ENCODE measurements around the gene DVL1.

The DVL1 gene

DNA sequence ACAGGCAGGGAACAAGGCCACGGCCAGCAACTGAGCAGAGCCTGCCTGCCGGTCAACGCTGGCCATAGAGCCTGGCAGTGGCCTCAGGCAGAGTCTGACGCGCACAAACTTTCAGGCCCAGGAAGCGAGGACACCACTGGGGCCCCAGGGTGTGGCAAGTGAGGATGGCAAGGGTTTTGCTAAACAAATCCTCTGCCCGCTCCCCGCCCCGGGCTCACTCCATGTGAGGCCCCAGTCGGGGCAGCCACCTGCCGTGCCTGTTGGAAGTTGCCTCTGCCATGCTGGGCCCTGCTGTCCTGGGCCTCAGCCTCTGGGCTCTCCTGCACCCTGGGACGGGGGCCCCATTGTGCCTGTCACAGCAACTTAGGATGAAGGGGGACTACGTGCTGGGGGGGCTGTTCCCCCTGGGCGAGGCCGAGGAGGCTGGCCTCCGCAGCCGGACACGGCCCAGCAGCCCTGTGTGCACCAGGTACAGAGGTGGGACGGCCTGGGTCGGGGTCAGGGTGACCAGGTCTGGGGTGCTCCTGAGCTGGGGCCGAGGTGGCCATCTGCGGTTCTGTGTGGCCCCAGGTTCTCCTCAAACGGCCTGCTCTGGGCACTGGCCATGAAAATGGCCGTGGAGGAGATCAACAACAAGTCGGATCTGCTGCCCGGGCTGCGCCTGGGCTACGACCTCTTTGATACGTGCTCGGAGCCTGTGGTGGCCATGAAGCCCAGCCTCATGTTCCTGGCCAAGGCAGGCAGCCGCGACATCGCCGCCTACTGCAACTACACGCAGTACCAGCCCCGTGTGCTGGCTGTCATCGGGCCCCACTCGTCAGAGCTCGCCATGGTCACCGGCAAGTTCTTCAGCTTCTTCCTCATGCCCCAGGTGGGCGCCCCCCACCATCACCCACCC lies 17.9 kb downstream of the DVL1 start, which contains the start of gene TAS1R3:
Gene TAS1R3 (plus strand): TSS at position 213 of the 898 bp plus-strand sequence. CDS start 66 bp downstream, at position 279.
- Histone ChIP-seq H3K79me1 (ENCODE audit: low read length) (no peaks in the 10 kb centered on the region), H3K4ac (ENCODE audit: low read depth, low read length) (no peak within 1 kb of the TSS), H3K9ac (ENCODE audit: low read length) (no peak within 1 kb of the TSS), H3K27me3 (ENCODE audit: insufficient read depth, low read length, poor library complexity) (no peaks in the 10 kb centered on the region), H3K4me1 (ENCODE audit: control insufficient read depth, low read depth, low read length) (no peaks in the 10 kb centered on the region), H4K8ac (ENCODE audit: low read depth, low read length) (no peak within 1 kb of the TSS), H2BK15ac (replicated peaks; ENCODE audit: low read depth) (no peak within 1 kb of the TSS), H2BK5ac (ENCODE audit: low read length) (no peak within 1 kb of the TSS), H2AK5ac (ENCODE audit: low read length) (no peak within 1 kb of the TSS), H3K79me2 (ENCODE audit: control insufficient read depth, insufficient read depth, low read length) (no peaks in the 10 kb centered on the region), H2BK120ac (ENCODE audit: low read depth, low read length) (no peak within 1 kb of the TSS), H3K4me2 (ENCODE audit: low read length) (no peak within 1 kb of the TSS), H3K56ac (ENCODE audit: low read length) (no peak within 1 kb of the TSS), H3K27ac (ENCODE audit: low read depth, low read length) (no peak within 1 kb of the TSS), H3K4me3 (ENCODE audit: low read length) (no peak within 1 kb of the TSS), H3K23ac (ENCODE audit: low read length) (peak within 1 kb of the TSS; percentile 45), H4K5ac (ENCODE audit: low read length) (no peak within 1 kb of the TSS), H3K18ac (ENCODE audit: low read length) (no peak within 1 kb of the TSS), H3K36me3 (ENCODE audit: control insufficient read depth, insufficient read depth, low read length) (no peaks in the 10 kb centered on the region)
- DNase-seq: no peak
- no CpG with 5 or more reads among the region's 41 CpGs for WGBS (ENCODE audit: extremely low coverage, insufficient coverage, low lambda C conversion rate)

DNA sequence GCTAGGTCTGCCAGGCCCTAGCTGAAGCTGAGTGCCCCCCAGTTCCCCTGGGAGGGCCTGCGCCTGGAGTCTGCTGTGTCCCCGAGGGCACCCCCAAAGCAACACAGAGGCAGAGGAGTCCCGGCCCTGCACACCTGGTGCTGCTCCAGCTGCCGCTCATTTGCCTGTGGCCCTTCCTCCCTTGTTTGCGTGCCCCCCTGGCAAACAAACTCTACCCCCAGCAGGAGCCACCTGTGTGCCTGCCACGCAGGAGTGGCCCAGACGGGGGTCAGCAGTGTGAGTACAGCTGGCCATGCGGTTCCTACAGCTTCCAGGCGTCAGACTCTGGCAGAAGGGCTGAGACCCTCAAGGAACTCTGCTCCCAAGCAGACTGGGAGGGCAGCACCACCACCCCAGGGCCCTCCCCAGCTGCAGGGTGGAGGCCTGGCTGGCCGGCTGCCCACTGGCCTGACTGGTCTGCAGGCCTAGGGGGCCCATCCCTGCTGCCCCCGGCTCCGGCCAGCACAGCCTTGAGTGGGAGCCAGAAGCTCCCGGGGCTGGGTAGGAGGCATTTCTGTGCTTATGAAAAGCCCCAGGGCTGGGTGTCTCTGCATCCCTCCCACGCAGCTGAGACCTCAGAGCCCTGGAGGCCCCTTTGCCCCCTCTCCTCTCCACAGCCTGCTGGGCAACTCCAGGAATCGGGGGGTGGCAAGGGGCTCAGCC lies 18.7 kb downstream of the DVL1 start:
- H3K4ac ChIP-seq (ENCODE audit: low read depth, low read length): no peak overlapping the region
- H3K23ac ChIP-seq (ENCODE audit: low read length): peak overlapping the region; percentile 45
- no peak overlapping the region for H4K8ac ChIP-seq (ENCODE audit: low read depth, low read length)
- H3K27me3 ChIP-seq (ENCODE audit: insufficient read depth, low read length, poor library complexity): no peaks in the 10 kb centered on the region
- H2BK15ac ChIP-seq (replicated peaks; ENCODE audit: low read depth): no peak overlapping the region
- H2AK5ac ChIP-seq (ENCODE audit: low read length): no peak overlapping the region
- no peak overlapping the region for H3K56ac ChIP-seq (ENCODE audit: low read length)
- H3K4me3 ChIP-seq (ENCODE audit: low read length): no peak overlapping the region
- H3K18ac ChIP-seq (ENCODE audit: low read length): no peak overlapping the region
- no peak overlapping the region for H2BK5ac ChIP-seq (ENCODE audit: low read length)
- H3K79me2 ChIP-seq (ENCODE audit: control insufficient read depth, insufficient read depth, low read length): peaks cover 2% of the 10 kb centered on the region
- no peak overlapping the region for H3K27ac ChIP-seq (ENCODE audit: low read depth, low read length)
- no peak overlapping the region for H3K9ac ChIP-seq (ENCODE audit: low read length)
- H3K36me3 ChIP-seq (ENCODE audit: control insufficient read depth, insufficient read depth, low read length): no peaks in the 10 kb centered on the region
- H4K5ac ChIP-seq (ENCODE audit: low read length): no peak overlapping the region
- no peak for DNase-seq
- no peak overlapping the region for H2BK120ac ChIP-seq (ENCODE audit: low read depth, low read length)
- H3K4me2 ChIP-seq (ENCODE audit: low read length): no peak overlapping the region
- H3K4me1 ChIP-seq (ENCODE audit: control insufficient read depth, low read depth, low read length): no peaks in the 10 kb centered on the region
- no CpG with 5 or more reads among the region's 15 CpGs for WGBS (ENCODE audit: extremely low coverage, insufficient coverage, low lambda C conversion rate)
- H3K79me1 ChIP-seq (ENCODE audit: low read length): peaks cover 4% of the 10 kb centered on the region

DNA sequence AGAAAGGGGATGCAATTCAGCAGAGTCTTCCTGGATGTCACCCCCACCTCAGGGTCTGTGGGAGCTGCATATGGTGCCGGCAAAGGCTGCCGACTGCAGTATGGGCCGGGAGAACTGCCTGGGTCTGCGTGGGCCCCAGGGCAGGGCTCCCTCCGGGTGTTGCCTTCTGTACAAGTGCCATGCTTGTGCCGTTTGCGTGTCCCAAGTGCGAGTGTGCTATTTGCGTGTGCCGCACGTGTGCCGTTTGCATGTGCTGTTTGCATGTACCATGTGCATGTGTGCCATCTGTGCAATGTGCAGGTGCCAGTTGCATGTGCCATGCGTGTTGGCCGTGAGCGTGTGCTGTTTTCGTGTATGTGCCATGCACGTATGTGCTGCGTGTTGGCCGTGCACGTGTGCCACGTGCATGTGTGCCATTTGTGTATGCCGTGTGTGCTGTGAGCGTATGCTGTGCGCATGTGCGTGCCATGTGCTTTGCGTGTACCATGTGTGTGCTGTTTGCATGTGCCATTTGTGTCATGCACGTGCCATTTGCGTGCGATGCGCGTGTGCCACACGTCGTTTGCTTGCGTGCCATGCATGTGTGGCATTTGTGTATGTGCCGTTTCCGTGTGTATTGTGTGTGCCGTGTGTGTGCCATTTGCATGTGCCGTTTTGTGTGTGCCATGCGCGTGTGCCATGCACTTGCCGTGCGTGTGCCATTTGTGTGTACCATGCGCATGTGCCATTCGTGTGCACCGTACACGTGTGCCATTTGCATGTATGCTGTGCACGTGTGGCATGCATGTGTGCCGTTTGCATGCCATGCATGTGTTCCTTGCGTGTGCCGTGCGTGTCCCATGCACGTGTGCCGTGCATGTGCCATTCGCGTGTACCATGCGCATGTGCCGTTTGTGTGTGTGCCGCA lies 19.7 kb downstream of the DVL1 start:
- Histone ChIP-seq H4K8ac (ENCODE audit: low read depth, low read length) (no peak overlapping the region), H3K18ac (ENCODE audit: low read length) (no peak overlapping the region), H2AK5ac (ENCODE audit: low read length) (no peak overlapping the region), H3K9ac (ENCODE audit: low read length) (no peak overlapping the region), H3K23ac (ENCODE audit: low read length) (peak overlapping the region; percentile 4), H3K27ac (ENCODE audit: low read depth, low read length) (no peak overlapping the region), H3K4me2 (ENCODE audit: low read length) (no peak overlapping the region), H4K5ac (ENCODE audit: low read length) (no peak overlapping the region), H3K27me3 (ENCODE audit: insufficient read depth, low read length, poor library complexity) (no peaks in the 10 kb centered on the region), H2BK5ac (ENCODE audit: low read length) (no peak overlapping the region), H3K79me2 (ENCODE audit: control insufficient read depth, insufficient read depth, low read length) (peaks cover 3% of the 10 kb centered on the region), H2BK15ac (replicated peaks; ENCODE audit: low read depth) (no peak overlapping the region), H3K36me3 (ENCODE audit: control insufficient read depth, insufficient read depth, low read length) (no peaks in the 10 kb centered on the region), H3K4me3 (ENCODE audit: low read length) (no peak overlapping the region), H2BK120ac (ENCODE audit: low read depth, low read length) (no peak overlapping the region), H3K56ac (ENCODE audit: low read length) (no peak overlapping the region), H3K79me1 (ENCODE audit: low read length) (peaks cover 5% of the 10 kb centered on the region), H3K4me1 (ENCODE audit: control insufficient read depth, low read depth, low read length) (no peaks in the 10 kb centered on the region), H3K4ac (ENCODE audit: low read depth, low read length) (no peak overlapping the region)
- no peak for DNase-seq
- no CpG with 5 or more reads among the region's 58 CpGs for WGBS (ENCODE audit: extremely low coverage, insufficient coverage, low lambda C conversion rate)

DNA sequence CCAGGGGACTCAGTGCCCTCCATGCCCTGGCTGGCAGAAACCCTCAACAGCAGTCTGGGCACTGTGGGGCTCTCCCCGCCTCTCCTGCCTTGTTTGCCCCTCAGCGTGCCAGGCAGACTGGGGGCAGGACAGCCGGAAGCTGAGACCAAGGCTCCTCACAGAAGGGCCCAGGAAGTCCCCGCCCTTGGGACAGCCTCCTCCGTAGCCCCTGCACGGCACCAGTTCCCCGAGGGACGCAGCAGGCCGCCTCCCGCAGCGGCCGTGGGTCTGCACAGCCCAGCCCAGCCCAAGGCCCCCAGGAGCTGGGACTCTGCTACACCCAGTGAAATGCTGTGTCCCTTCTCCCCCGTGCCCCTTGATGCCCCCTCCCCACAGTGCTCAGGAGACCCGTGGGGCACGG lies 21.0 kb downstream of the DVL1 start:
- H4K8ac ChIP-seq (ENCODE audit: low read depth, low read length): no peak overlapping the region
- no CpG with 5 or more reads among the region's 15 CpGs for WGBS (ENCODE audit: extremely low coverage, insufficient coverage, low lambda C conversion rate)

DNA sequence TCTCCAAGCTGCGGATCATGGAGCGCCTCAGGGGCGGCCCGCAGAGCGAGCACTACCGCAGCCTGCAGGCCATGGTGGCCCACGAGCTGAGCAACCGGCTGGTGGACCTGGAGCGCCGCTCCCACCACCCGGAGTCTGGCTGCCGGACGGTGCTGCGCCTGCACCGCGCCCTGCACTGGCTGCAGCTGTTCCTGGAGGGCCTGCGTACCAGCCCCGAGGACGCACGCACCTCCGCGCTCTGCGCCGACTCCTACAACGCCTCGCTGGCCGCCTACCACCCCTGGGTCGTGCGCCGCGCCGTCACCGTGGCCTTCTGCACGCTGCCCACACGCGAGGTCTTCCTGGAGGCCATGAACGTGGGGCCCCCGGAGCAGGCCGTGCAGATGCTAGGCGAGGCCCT lies 21.9 kb downstream of the DVL1 start:
- no peak overlapping the region for H3K27ac ChIP-seq (ENCODE audit: low read depth, low read length)
- H3K36me3 ChIP-seq (ENCODE audit: control insufficient read depth, insufficient read depth, low read length): no peaks in the 10 kb centered on the region
- no peak overlapping the region for H3K56ac ChIP-seq (ENCODE audit: low read length)
- H3K4ac ChIP-seq (ENCODE audit: low read depth, low read length): no peak overlapping the region
- no peak overlapping the region for H3K9ac ChIP-seq (ENCODE audit: low read length)
- no peaks in the 10 kb centered on the region for H3K4me1 ChIP-seq (ENCODE audit: control insufficient read depth, low read depth, low read length)
- WGBS (ENCODE audit: extremely low coverage, insufficient coverage, low lambda C conversion rate): no CpG with 5 or more reads among the region's 40 CpGs
- H3K18ac ChIP-seq (ENCODE audit: low read length): no peak overlapping the region
- no peak overlapping the region for H2BK5ac ChIP-seq (ENCODE audit: low read length)
- H2BK120ac ChIP-seq (ENCODE audit: low read depth, low read length): no peak overlapping the region
- H3K27me3 ChIP-seq (ENCODE audit: insufficient read depth, low read length, poor library complexity): no peaks in the 10 kb centered on the region
- H2AK5ac ChIP-seq (ENCODE audit: low read length): no peak overlapping the region
- no peak overlapping the region for H2BK15ac ChIP-seq (replicated peaks; ENCODE audit: low read depth)
- no peak overlapping the region for H3K4me3 ChIP-seq (ENCODE audit: low read length)
- H3K79me2 ChIP-seq (ENCODE audit: control insufficient read depth, insufficient read depth, low read length): peaks cover 17% of the 10 kb centered on the region
- no peak overlapping the region for H4K8ac ChIP-seq (ENCODE audit: low read depth, low read length)
- peaks cover 12% of the 10 kb centered on the region for H3K79me1 ChIP-seq (ENCODE audit: low read length)
- no peak overlapping the region for H3K23ac ChIP-seq (ENCODE audit: low read length)
- H4K5ac ChIP-seq (ENCODE audit: low read length): no peak overlapping the region
- DNase-seq: no peak
- no peak overlapping the region for H3K4me2 ChIP-seq (ENCODE audit: low read length)

More for the DNA sequence above, 21.0 kb downstream of the DVL1 start:
- H3K18ac ChIP-seq (ENCODE audit: low read length): no peak overlapping the region
- H3K4me2 ChIP-seq (ENCODE audit: low read length): no peak overlapping the region
- no peak overlapping the region for H3K9ac ChIP-seq (ENCODE audit: low read length)
- no peak overlapping the region for H3K4me3 ChIP-seq (ENCODE audit: low read length)
- no peak overlapping the region for H3K23ac ChIP-seq (ENCODE audit: low read length)
- no peaks in the 10 kb centered on the region for H3K27me3 ChIP-seq (ENCODE audit: insufficient read depth, low read length, poor library complexity)
- no peaks in the 10 kb centered on the region for H3K4me1 ChIP-seq (ENCODE audit: control insufficient read depth, low read depth, low read length)
- H2BK120ac ChIP-seq (ENCODE audit: low read depth, low read length): no peak overlapping the region
- no peak for DNase-seq
- H2BK5ac ChIP-seq (ENCODE audit: low read length): no peak overlapping the region
- no peak overlapping the region for H3K27ac ChIP-seq (ENCODE audit: low read depth, low read length)
- H3K4ac ChIP-seq (ENCODE audit: low read depth, low read length): no peak overlapping the region
- no peak overlapping the region for H3K56ac ChIP-seq (ENCODE audit: low read length)
- no peak overlapping the region for H2AK5ac ChIP-seq (ENCODE audit: low read length)
- H2BK15ac ChIP-seq (replicated peaks; ENCODE audit: low read depth): no peak overlapping the region
- H3K79me2 ChIP-seq (ENCODE audit: control insufficient read depth, insufficient read depth, low read length): peaks cover 11% of the 10 kb centered on the region
- no peak overlapping the region for H4K5ac ChIP-seq (ENCODE audit: low read length)
- no peaks in the 10 kb centered on the region for H3K36me3 ChIP-seq (ENCODE audit: control insufficient read depth, insufficient read depth, low read length)
- H3K79me1 ChIP-seq (ENCODE audit: low read length): peaks cover 8% of the 10 kb centered on the region
